ENCODE data around the gene KCNJ18.
"Not testable (repeated sequence)": the region's sequence is repeated elsewhere in the genome, so short reads cannot be mapped to it uniquely, and the experiment has no call there.

DNA sequence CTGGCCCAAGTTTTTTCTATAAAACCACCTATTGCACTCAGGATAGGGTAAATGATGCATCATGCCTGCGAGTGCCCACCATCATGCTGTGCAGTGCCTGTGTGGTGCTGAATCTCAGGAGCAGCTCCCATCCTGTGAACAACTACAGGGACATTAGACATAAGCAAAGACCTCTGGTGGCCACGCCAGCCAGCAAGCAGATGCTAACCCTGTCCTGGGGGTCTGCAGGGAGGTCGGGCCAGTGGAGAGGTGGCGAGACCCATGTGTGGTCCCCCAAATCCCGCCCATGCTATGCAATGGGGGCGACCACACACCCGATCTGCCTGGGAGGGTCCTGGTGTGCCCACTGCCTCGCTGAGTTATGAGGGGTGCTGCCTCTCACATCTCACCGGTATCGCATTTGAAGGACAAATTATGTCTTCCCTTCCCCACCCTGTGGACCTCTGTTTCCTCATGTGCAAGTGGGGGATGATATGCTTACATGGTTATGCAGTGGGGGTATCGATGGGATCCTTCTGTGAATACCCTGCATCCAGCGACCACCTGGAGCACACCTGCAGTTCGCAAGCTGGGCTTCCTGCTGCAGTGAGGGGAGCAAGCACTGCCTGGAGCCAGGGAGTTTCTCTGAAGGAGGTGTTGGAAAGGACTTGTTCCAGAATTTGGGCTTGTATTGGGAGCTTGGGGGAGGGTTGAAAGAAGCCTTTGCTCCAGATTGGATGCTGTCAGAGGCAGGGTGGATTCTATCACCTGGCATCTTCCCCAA lies 23.4 kb upstream of the KCNJ18 start:
- not testable (repeated sequence) for TF ChIP-seq CTCF (optimal IDR thresholded peaks at IDR 0.05 in 1 of 3, IDR thresholded peaks at IDR 0.05 in 1 of 3, conservative IDR thresholded peaks at IDR 0.05 in 1 of 3; ENCODE audit: extremely low read depth in 1 of 3, insufficient read depth in 2 of 3, low read length in 3 of 3); EZH2 (IDR thresholded peaks at IDR 0.05; ENCODE audit: low read length)

Data from keratinocyte (primary cell).